WERI-Rb-1 (cell line): ENCODE data around the gene ZGPAT.

Experiments used
- DNase-seq: peaks from one replicate; pipeline ENCODE4 v3.0.0-alpha.2; 2020
- H3K27ac ChIP-seq: fragments of 250-450 bp; sonication (Bioruptor Pico); 2 replicates; pipeline ENCODE4 v1.5.1; 2020; ENCODE audit warnings: mild to moderate bottlenecking, moderate library complexity
- H3K27me3 ChIP-seq: fragments of 250-450 bp; sonication (Bioruptor Pico); 2 replicates; pipeline ENCODE4 v1.5.1; 2021; ENCODE audit warnings: mild to moderate bottlenecking, low read depth, moderate library complexity; ENCODE audit not compliant: insufficient read depth, severe bottlenecking
- H3K36me3 ChIP-seq: fragments of 250-450 bp; sonication (Bioruptor Pico); 2 replicates; pipeline ENCODE4 v1.5.1; 2020; ENCODE audit warnings: mild to moderate bottlenecking, moderate library complexity
- H3K4me3 ChIP-seq: 2 replicates; pipeline ENCODE4 v1.5.1; 2011; ENCODE audit warnings: low read depth, mild to moderate bottlenecking, control low read depth, low read length
- H3K9me3 ChIP-seq: fragments of 250-450 bp; sonication (Bioruptor Pico); 2 replicates; pipeline ENCODE4 v1.5.1; 2021; ENCODE audit warnings: mild to moderate bottlenecking, moderate library complexity; ENCODE audit not compliant: severe bottlenecking
- TF ChIP-seq, protein P1 (sequence below): IDR thresholded peaks from 2 replicates; pipeline ENCODE4 v1.5.1; 2011; ENCODE audit warnings: low read depth, mild to moderate bottlenecking, control low read depth, inconsistent platforms, low read length

The ZGPAT gene

DNA sequence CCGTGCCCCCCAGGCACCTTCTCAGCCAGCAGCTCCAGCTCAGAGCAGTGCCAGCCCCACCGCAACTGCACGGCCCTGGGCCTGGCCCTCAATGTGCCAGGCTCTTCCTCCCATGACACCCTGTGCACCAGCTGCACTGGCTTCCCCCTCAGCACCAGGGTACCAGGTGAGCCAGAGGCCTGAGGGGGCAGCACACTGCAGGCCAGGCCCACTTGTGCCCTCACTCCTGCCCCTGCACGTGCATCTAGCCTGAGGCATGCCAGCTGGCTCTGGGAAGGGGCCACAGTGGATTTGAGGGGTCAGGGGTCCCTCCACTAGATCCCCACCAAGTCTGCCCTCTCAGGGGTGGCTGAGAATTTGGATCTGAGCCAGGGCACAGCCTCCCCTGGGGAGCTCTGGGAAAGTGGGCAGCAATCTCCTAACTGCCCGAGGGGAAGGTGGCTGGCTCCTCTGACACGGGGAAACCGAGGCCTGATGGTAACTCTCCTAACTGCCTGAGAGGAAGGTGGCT is 10.4 kb upstream of the ZGPAT start:
- Histone ChIP-seq H3K27me3 (no peaks in the 10 kb centered on the region), H3K27ac (no peak overlapping the region), H3K9me3 (no peaks in the 10 kb centered on the region), H3K4me3 (no peak overlapping the region), H3K36me3 (peaks cover 40% of the 10 kb centered on the region)
- TF ChIP-seq, protein P1, sequence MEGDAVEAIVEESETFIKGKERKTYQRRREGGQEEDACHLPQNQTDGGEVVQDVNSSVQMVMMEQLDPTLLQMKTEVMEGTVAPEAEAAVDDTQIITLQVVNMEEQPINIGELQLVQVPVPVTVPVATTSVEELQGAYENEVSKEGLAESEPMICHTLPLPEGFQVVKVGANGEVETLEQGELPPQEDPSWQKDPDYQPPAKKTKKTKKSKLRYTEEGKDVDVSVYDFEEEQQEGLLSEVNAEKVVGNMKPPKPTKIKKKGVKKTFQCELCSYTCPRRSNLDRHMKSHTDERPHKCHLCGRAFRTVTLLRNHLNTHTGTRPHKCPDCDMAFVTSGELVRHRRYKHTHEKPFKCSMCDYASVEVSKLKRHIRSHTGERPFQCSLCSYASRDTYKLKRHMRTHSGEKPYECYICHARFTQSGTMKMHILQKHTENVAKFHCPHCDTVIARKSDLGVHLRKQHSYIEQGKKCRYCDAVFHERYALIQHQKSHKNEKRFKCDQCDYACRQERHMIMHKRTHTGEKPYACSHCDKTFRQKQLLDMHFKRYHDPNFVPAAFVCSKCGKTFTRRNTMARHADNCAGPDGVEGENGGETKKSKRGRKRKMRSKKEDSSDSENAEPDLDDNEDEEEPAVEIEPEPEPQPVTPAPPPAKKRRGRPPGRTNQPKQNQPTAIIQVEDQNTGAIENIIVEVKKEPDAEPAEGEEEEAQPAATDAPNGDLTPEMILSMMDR: no peak
- no peak for DNase-seq

DNA sequence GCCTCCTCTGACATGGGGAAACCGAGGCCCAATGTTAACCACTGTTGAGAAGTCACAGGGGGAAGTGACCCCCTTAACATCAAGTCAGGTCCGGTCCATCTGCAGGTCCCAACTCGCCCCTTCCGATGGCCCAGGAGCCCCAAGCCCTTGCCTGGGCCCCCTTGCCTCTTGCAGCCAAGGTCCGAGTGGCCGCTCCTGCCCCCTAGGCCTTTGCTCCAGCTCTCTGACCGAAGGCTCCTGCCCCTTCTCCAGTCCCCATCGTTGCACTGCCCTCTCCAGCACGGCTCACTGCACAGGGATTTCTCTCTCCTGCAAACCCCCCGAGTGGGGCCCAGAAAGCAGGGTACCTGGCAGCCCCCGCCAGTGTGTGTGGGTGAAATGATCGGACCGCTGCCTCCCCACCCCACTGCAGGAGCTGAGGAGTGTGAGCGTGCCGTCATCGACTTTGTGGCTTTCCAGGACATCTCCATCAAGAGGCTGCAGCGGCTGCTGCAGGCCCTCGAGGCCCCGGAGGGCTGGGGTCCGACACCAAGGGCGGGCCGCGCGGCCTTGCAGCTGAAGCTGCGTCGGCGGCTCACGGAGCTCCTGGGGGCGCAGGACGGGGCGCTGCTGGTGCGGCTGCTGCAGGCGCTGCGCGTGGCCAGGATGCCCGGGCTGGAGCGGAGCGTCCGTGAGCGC is 9.8 kb upstream of the ZGPAT start:
- no peak for DNase-seq
- TF ChIP-seq, protein P1: no peak
- H3K4me3 ChIP-seq: no peak overlapping the region
- peaks cover 38% of the 10 kb centered on the region for H3K36me3 ChIP-seq
- H3K9me3 ChIP-seq: no peaks in the 10 kb centered on the region
- no peak overlapping the region for H3K27ac ChIP-seq
- H3K27me3 ChIP-seq: no peaks in the 10 kb centered on the region

DNA sequence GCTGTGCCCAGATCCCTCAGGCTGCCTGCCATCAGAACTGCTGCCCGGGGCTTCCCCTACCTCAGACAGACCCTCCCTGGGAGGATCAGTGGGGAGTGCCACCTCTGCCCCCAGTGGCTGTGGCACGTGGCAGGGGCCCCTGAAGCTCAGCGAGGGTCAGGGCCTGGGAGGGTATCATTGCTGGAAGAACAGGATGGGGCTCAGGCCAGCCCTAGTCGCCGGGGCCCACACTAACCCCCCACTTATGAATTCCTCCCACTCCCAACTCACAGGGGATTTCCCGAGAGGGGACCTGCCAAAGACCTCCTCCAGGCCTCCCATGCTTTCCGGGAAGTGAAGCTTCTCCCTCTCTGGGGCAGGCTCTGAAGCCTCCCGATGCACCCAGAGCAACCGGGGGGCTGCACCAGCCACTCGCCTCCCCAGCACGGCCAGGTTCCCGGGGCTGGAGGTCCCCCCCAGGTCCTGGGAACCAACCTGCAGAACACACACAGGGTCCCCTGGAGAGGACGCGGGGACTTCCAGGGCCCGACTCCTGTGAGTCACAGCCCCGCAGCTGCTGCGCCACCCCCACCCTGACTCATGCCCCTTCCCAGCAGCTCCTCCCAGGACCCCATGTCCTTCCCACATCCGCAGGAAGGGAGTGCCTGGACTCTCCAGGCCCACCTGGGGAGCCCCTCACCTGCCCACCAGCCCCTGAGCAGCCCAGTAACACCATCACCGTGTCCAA is 8.9 kb upstream of the ZGPAT start:
- peaks cover 40% of the 10 kb centered on the region for H3K36me3 ChIP-seq
- no peaks in the 10 kb centered on the region for H3K9me3 ChIP-seq
- TF ChIP-seq, protein P1: no peak
- H3K4me3 ChIP-seq: no peak overlapping the region
- no peak for DNase-seq
- H3K27me3 ChIP-seq: no peaks in the 10 kb centered on the region
- peak overlapping the region; percentile 26; the same call in 1 of the 2 replicates for H3K27ac ChIP-seq

DNA sequence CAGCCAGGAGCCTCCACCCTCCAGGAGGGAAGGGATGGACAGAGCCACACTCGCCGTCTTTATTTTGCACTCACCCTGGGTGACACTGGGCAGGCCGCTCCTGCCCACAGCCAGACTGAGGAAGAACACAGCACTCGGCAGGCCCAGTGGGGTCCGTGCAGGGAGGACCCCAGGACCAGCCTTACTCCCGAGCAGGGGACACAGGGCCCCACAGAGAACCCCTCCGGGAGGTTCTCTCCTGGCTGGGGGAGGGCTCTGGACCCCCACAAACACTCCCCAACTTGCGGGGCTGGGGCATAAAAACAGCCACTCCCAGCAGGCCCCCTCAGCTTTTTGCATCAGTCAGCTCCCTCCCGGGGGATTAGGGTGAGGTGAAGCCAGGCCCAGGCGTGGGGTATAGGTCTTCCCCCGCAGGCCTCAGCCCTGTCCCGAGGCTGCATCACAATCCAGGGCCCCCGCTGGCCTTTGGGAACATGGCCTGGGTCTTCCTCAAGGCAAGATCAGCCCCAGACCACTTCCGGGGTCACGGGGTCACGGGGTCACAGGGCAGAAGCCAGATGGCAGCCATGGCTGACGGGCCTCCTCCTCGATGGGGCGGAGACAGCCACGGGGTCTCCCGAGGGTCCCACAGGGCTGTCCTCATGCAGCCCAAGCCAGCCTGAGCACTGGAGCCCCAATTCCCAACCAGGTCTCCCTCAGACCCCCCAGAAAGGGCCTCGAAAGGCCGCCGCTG is 8.2 kb upstream of the ZGPAT start:
- H3K9me3 ChIP-seq: no peaks in the 10 kb centered on the region
- H3K27me3 ChIP-seq: no peaks in the 10 kb centered on the region
- H3K27ac ChIP-seq: peak overlapping the region; percentile 26; the same call in 1 of the 2 replicates
- DNase-seq: no peak
- peaks cover 40% of the 10 kb centered on the region for H3K36me3 ChIP-seq
- no peak overlapping the region for H3K4me3 ChIP-seq
- TF ChIP-seq, protein P1: no peak

DNA sequence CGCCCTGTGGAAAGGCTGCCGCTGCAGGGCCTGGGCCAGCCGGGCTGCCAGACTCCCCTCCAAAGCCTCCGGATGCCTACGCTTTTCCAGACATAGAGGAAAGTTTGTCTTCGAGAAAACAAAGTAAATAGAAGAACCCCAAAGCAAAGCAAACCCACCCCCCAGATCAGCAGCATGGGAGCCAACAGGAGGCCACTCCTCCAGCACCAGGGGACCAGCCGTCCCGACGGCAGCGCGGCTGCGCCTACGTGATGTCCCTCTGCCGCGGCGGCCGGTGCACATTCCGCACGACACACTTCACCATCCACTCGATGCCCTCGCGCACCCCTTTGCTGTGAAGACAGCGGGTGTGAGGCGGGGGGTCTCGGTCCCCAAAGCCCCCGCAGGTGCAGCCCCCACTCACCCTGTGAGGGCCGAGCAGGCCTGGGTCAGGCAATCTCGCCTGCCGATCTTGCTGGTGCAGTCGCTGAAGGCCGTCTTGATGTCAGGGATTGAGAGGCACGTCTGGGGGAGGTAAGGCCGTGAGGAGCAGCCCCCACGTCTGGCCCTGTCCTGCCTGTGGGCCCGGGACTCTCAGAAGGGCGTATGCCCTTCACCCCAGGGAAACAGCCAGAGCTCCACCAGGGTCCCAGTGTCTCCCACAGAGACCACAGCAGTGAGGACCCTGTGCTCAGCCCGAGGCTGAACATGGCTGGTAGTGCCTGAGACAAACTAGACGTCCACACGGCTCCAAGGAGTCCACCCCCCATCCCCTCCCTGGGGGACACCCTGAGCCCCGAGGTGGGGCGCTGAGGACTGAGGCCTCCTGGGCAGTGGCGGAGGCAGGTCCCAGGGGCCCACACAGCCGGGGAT is 7.4 kb upstream of the ZGPAT start:
- no peaks in the 10 kb centered on the region for H3K27me3 ChIP-seq
- no peak overlapping the region for H3K4me3 ChIP-seq
- H3K9me3 ChIP-seq: no peaks in the 10 kb centered on the region
- TF ChIP-seq, protein P1: no peak
- peaks cover 42% of the 10 kb centered on the region for H3K36me3 ChIP-seq
- H3K27ac ChIP-seq: no peak overlapping the region
- no peak for DNase-seq
